GM18505 (cell line): Measurements from ENCODE around the gene ANGPTL4.

ENCODE experiments used
- ATAC-seq: cut with Tn5 transposase; IDR thresholded peaks from one replicate; pipeline ENCODE4 v1.9.1; 2021; ENCODE audit not compliant: unreplicated experiment
- POLR2A ChIP-seq: IDR thresholded peaks from 4 replicates; pipeline ENCODE4 v1.6.1; 2011; ENCODE audit warnings: borderline replicate concordance; ENCODE audit not compliant: insufficient read depth, insufficient read length; ENCODE audit errors: extremely low read depth

ANGPTL4 gene

DNA sequence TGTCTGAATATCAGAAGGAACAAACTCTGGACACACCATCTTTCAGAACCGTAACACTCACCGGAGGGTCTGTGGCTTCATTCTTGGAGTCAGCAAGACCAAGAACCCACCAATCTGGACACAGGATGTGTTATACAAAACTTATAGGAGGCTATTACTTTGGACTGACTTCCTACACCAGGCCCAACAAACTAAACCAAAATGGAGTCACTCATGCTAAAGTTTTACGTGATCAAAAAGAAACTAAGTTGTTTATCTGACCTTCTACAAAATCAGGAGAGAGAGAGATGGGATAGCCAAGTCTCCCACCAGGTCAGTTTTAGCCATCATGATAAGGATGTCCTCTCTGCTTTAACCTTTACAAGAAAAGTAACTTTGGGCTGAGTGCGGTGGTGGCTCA, 23.0 kb downstream of the ANGPTL4 start:
- no peak for ATAC-seq
- no peak for TF ChIP-seq POLR2A

DNA sequence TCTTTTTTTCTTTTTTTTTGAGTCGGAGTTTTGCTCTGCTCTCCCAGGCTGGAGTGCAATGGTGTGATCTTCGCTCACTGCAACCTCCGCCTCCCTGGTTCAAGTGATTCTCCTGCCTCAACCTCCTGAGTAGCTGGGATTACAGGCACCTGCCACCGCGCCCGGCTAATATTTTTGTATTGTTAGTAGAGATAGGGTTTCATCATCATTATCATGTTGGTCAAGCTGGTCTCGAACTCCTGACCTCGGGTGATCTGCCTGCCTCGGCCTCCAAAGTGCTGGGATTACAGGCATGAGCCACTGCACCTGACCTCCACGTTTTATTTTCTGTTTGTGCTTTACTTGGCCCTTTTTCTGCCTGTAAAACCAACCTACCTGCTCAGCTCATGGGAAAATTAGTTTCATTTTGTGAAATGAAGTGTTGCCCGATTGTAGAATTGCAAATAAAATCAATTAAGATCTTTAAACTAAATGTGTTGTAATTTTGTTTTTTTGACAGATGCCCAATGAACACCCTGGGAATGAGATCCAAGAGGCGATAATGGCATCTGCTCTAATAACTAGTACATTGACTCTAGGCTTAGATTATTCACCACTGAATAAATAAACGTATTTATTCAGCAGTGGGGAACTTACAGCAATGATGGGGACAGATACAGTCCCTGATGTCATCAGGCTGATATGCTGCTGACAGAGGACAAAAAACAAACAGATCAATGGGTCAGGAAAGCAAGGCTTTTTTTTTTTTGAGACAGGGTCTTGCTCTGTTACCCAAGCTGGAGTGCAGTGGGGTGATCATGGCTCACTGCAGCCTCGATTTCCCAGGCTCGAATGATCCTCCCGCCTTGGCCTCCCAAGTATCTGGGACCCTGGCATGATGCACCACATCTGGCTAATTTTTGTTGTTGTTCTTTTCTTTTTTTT, 24.0 kb downstream of the ANGPTL4 start:
- no peak for TF ChIP-seq POLR2A
- no peak for ATAC-seq

DNA sequence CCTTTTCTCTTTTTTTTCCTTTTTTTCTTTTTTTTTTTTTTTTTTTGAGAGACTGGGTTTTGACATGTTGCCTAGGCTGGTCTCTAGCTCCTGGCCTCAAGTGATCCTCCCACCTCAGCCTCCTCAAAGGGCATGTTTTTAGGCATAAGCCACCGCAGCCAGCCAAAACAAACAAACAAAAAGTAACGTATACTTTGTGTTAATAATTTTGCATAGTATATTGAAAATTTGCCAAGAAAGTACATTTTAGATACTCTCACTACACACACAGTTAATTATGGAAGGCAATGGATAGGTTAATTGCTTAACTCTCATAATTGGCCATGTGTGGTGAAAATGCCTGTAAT, 24.6 kb downstream of the ANGPTL4 start:
- ATAC-seq: no peak
- TF ChIP-seq POLR2A: no peak

DNA sequence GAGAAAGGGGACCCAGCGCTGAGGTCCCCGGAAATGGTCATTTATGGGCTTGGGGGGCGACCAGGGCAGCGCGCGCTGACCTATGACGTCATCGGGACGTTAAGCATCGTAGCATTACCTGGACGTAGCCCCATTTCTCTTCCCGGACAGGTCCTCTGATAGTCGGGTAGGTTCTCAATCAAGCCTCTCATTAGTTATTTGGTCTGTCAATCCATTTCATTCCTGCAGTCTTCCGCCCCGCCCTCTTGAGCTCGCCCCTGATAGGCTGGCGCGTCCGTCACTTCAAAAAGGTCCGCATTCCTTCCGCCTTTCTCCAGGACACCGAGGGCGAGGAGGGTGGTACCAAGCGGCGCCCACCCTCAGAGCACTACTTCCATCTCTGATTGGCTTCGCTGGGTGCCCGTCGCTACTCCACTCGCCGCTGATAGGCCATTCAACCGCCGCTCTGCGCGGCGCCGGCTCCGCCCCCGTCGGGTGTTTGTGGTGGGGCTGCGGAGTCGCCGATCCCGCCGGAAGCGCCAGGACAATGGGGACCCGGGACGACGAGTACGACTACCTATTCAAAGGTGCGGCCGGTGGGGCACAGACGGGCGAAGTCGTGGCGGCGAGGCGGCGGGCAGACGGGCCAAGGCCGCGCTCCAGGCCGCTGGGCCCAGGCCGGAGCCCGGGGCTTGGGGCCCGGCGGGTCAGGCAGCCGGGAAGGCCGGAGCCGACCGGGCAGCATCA, 26.1 kb downstream of the ANGPTL4 start, which contains the start of gene RAB11B:
TSS of gene RAB11B (plus strand) at position 470 of the 726 bp plus-strand sequence. CDS start at position 527, 57 bp downstream.
- ATAC-seq: peak; percentile 82
- peak; percentile 71 for TF ChIP-seq POLR2A

DNA sequence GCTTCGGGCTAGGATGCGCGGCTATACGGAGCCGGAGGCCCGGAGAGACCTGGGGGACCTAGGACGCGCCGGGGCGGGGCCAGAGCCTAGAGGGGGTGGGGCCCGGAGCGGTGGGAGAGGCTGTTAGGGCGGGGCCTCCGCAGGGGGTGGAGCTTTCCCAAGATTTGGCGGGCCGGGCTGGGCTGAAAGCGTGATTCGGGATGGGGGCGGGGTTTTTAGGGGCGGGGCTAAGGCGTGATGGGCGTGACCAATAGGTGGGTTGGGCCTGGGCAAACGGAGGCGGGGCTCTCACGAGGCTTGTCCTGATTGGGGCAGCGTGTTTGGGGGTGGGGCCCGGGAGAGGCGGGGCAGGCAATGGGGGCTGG, 26.6 kb downstream of the ANGPTL4 start:
- peak; percentile 51 for ATAC-seq
- TF ChIP-seq POLR2A: no peak

DNA sequence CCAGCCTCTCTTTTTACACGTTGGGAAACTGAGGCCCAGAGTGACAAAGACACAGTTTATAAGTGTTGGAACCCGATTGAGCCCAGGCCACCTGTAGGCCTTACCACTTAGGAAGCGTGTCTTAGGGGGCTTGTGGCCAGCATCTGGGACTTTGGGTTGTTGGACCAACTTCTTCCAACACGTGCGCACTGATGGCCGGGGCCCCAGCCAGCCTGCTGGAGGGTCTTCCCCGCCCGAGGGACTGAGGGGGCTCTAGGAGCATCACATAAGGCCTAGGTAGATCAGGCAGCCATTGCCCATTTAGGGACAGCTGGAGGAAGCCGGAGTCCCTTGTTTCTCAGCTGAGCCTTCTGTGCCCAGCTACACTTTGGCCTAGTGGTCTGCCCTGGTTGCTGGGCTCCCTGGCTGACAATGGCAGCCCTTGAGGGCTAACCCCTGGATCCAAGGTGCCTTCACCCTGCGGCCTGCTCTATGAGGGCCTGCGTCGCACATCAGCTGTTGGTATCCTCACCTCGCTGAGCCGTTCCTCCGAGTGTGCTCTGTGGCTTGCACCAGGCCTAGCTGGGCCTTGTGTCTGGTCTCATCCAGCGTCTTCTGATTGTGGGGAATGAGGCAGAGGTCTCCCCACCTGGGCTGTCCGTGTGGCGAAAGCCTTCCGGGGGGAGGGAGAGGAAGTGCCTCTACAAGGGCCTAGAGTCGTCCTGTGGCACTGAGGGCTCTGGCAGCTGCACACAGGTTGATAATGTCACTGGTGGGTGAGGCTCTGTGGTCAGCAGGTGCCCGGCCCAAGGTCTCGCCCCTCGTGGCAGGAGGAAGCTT, 27.5 kb downstream of the ANGPTL4 start:
- no peak for TF ChIP-seq POLR2A
- no peak for ATAC-seq

DNA sequence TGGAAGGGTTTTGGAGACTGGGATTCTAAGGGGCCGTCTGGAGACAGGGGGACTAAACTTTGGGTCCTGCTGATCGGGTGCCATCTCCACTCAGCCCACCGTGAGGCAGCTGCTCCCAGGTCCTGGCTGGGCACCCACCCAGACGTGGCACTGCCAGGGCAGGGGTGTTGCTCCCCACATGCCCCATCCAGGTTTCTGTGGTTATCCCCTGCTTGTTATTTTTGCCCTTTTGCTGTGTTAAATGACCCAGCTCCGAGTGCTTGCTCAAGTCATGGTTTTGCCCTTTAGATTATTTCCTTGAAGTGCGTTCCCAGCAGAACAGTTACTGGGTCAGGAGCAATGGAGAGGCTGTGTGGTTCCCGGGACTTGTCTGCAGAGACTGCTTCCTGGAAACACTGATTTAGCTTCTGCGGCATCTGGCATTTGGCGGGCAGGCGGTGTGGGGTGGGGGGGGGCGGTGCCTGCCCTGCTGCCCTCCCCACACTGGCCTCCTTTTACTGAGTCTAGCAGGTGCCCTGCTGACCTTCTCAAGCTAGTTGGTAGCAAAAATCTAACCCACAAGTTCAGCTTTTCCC, 28.1 kb downstream of the ANGPTL4 start:
- ATAC-seq: no peak
- TF ChIP-seq POLR2A: no peak

DNA sequence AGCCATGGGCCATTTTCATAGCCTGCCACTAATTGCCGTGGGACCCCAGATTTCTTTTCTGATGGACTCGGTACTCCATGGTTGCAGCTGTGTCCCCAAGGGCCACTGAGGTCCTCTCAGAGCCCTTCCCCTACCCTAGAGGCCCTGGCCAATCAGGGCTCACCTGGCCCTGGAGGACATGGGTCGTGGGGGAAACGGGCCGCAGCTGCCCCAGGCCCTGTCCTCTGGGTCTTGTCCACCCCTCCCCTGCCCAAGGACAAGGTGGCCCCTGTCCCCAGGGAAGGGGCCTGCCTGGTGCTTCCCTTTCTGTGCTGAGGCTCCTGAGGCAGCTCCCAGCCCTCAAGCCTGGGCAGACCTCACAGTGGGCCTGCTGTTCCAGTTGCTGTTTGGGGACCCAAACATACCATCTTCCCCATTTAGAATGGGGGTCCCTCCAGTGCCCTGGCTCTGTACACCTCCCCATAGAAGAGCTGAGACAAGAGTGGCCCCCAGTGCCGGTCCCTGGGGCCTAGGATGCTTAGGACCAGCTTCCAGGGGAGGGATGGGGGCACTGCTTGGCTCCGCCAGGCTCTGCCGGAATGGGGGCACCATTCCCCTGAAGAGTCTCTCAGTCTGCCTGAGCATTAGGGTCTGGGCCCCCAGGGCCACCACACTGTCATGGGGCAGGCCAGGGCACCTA, 29.4 kb downstream of the ANGPTL4 start:
- TF ChIP-seq POLR2A: no peak

DNA sequence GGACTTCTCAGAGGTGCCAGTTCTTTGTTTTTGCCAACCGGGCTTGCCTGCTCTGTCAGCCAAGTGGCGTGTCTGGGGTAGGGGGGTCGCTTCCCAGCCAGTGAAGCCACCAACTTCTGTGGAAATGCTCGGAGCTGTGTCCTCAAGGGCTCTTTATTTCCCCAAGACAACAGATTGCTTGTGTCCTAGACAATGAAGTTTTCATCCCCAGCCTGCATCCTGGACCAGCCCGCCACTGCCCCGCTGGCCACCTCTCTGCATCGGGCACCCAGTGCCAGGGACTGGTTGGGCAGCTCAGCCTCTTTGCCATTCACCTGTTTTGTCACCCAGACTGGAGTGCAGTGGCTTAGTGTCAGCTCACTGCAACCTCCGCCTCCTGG, 29.9 kb downstream of the ANGPTL4 start:
- no peak for TF ChIP-seq POLR2A
- no peak for ATAC-seq

More for the DNA sequence above, 29.4 kb downstream of the ANGPTL4 start:
- ATAC-seq: no peak

DNA sequence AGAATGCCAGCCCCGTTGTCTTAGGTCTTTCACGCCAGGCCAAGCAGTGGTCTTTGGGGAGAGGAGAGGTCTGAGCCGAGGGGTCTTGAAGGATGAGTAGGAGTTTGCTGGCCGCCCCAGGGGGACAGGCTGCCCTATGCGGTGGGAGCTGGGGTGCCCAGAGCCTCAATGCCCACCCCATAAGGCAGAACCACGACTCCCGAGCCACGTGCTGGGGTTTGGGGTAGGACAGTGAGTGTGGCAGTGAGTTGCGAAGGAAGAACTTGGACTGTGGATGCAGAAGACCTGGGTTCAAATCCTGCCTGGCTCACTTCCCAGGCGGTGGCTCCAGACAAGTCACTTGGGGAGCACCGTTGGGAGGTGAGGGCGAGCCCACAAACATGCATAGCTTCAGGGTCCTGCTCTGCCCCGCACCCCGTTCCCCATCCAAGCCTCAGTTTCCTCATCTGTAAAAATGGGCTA, 31.7 kb downstream of the ANGPTL4 start:
- TF ChIP-seq POLR2A: no peak
- ATAC-seq: no peak

DNA sequence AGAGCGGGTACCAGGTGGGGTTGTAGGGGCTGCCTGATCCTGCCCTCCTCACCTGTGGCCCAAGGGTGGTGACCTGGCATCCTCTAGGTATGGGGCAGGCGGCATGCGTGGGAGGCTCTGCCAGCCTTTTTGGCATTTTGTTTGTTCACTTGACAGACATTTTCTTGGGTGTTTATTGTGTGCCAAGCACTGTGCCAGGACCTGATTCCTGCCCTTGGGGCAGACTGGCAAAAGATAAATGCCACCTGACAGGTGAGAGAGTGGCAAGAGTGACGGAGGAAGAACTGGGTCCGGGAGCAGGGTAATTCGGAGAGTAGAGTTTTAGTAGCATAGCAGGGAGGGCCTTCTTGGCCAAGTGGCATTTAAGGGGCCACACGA, 32.2 kb downstream of the ANGPTL4 start:
- ATAC-seq: no peak
- TF ChIP-seq POLR2A: no peak

DNA sequence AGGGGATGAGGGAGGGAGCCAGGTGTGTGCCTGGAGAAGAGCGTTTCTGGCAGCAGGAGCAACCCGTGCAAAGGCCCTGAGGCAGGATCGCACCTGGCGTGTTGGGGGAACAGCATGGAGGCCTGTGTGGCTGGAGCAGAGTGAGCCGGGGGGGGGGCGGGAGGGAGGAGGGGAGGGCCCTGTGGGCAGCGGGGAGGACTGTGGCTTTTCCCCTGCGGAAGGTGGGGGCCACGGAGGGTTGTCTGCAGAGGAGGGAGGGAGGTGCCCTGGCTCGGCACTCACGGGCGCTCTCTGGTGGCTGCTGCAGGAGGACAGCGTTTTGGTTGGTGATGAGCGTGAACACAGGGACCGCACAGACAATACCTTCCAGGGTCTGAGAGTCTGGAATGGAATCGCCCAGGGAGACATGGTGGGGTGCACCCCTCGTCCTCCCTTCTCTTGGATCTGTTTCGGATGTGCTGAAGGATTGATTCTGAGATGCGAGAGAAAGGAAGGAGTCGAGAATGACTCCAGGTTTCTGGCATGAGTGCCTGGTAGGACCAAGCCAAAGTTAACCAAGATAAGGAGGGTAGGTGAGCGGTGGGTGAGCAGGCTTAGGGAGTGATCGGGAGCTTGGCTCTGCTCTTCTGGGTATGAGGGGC, 32.7 kb downstream of the ANGPTL4 start:
- ATAC-seq: no peak
- TF ChIP-seq POLR2A: no peak
